Colonic mucosa (tissue), 4 donors: ENCODE measurements around the gene LHX3. TPM values are rescaled to one million over a fixed set of nuclear protein-coding genes. Genes with fewer than 3 reads are reported as not detected.
"Not testable (repeated sequence)": the region's sequence is repeated elsewhere in the genome, so short reads cannot be mapped to it uniquely, and the experiment has no call there.

Source experiments
- DNase-seq: peaks from one replicate; pipeline ENCODE4 v3.0.0-alpha.2; 2020
- H3K27ac ChIP-seq: fragments of 200-600 bp; one replicate; pipeline ENCODE4 v1.8.0; 2021
- H3K27me3 ChIP-seq: fragments of 200-600 bp; one replicate; pipeline ENCODE4 v1.8.0; 2021
- H3K36me3 ChIP-seq: fragments of 200-600 bp; one replicate; pipeline ENCODE4 v1.8.0; 2021
- H3K4me1 ChIP-seq: fragments of 200-600 bp; one replicate; pipeline ENCODE4 v1.8.0; 2021; ENCODE audit warnings: mild to moderate bottlenecking
- H3K4me3 ChIP-seq: fragments of 200-600 bp; one replicate; pipeline ENCODE4 v1.8.0; 2021
- H3K9ac ChIP-seq, 2 donors: one replicate each; pipeline ENCODE4 v1.7.0; 2013; ENCODE audit warnings: control low read depth in 2 of 2, low read depth in 2 of 2, low read length in 2 of 2
- H3K9me3 ChIP-seq: fragments of 200-600 bp; one replicate; pipeline ENCODE4 v1.8.0; 2021
- intact Hi-C: fragments of 100-400 bp; cut with DNase I; formaldehyde crosslinking; loops from one replicate; pipeline ENCODE4 v1.14.1; 2022
- total RNA-seq, 2 donors: library from RNA; stranded (reverse); fragmentation: NEBNext Ultra II Directional in 1 of 2; extraction: Animal tissue kit (Norgen Biotek cat#: 25700) in 1 of 2; gene quantifications; one replicate each; pipeline ENCODE4 v1.2.1, GENCODE V29; 2021
- TF ChIP-seq, protein P1 (sequence below): fragments of 200-600 bp; IDR thresholded peaks from one replicate; pipeline ENCODE4 v1.8.0; 2022; ENCODE audit warnings: antibody characterized with exemption, mild to moderate bottlenecking
- donor health status: healthy.
- donor health status: DM: no; HTN: no; CAD: no.
- donor health status: DM: no; HTN: no; CAD: no.

Gene LHX3
- total RNA-seq, 2 donors from 2014 or later: not detected

DNA sequence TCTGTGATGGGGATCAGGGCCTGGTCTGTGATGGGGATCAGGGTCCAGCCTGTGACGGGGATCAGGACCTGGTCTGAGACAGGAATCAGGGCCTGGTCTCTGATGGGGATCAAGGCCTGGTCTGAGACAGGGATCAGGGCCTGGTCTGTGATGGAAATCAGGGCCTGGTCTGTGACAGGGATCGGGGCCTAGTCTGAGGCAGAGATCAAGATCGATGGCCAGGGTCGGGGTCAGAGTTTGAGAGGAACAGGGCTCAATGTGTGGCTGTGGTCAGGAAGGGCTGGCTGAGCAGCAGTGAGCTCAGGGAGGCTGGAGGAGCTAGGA is 52.4 kb downstream of the LHX3 start:
- no peak overlapping the region for H3K27ac ChIP-seq
- no peak overlapping the region for H3K9ac ChIP-seq
- no peaks in the 10 kb centered on the region for H3K36me3 ChIP-seq
- H3K4me3 ChIP-seq: no peak overlapping the region
- H3K9me3 ChIP-seq: no peaks in the 10 kb centered on the region
- no peaks in the 10 kb centered on the region for H3K4me1 ChIP-seq
- DNase-seq: no peak
- peaks cover 6% of the 10 kb centered on the region for H3K27me3 ChIP-seq
- intact Hi-C loops: no loop called here
- TF ChIP-seq, protein P1, sequence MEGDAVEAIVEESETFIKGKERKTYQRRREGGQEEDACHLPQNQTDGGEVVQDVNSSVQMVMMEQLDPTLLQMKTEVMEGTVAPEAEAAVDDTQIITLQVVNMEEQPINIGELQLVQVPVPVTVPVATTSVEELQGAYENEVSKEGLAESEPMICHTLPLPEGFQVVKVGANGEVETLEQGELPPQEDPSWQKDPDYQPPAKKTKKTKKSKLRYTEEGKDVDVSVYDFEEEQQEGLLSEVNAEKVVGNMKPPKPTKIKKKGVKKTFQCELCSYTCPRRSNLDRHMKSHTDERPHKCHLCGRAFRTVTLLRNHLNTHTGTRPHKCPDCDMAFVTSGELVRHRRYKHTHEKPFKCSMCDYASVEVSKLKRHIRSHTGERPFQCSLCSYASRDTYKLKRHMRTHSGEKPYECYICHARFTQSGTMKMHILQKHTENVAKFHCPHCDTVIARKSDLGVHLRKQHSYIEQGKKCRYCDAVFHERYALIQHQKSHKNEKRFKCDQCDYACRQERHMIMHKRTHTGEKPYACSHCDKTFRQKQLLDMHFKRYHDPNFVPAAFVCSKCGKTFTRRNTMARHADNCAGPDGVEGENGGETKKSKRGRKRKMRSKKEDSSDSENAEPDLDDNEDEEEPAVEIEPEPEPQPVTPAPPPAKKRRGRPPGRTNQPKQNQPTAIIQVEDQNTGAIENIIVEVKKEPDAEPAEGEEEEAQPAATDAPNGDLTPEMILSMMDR: no peak

DNA sequence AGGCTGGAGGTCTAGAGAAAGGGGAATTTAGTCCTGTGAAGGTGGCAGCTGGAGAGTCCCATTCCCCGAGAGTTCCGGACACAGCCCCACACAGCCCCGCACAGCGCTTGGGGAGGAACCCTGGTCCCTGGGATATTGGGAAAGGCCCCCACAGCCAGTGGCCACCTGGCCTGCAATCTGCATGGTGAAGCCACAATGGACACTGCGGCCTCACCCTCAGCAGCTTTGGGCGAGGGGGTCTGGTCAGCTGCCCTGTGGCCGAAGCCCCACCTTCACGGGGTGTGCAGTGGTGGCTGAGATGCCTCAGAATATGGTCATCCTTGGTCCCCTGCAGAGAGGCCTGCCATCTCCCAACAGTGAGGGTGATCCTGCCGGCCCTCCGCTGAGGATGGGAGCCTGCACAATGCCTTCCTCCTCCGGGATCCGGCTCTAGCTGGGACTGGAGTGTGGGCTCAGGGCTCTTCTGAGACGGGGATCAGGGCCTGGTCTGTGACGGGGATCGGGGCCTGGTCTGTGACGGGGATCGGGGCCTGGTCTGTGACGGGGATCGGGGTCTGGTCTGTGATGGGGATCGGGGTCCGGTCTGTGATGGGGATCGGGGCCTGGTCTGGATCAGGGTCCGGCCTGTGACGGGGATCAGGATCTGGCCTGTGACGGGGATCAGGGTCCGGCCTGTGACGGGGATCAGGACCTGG is 52.9 kb downstream of the LHX3 start:
- H3K4me1 ChIP-seq: no peaks in the 10 kb centered on the region
- TF ChIP-seq, protein P1: no peak
- H3K36me3 ChIP-seq: no peaks in the 10 kb centered on the region
- peaks cover 6% of the 10 kb centered on the region for H3K27me3 ChIP-seq
- no peaks in the 10 kb centered on the region for H3K9me3 ChIP-seq
- DNase-seq: no peak
- intact Hi-C loops: no loop called here
- no peak overlapping the region for H3K9ac ChIP-seq
- H3K4me3 ChIP-seq: no peak overlapping the region
- no peak overlapping the region for H3K27ac ChIP-seq

DNA sequence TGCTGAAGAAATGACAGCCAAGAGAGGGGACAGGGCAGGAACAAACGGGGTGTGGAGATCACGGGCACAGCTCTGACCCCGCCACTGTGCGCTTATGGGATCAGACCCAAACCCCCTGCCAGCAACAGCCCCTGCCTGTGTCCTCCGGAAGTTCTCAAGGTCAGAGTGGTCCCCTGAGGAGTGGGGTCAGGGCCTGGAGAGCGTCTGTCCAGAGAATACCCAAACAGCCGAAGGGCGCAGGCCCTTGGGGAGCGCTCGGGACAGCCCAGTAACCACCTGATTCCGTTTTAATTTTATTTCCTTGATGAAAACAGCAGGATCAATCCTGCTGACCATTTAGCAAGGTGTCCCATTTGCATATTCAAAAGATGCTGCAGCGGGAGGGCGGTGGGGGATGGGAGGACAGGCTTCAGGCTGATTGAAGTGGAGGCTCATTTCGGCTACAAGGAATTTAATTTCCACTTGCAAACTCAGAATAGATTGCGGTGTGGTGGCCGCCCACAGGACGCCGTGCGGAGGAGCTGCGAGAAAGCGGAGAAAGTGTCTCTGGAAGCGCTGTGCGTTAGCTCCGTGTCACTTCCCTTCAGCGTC is 53.6 kb downstream of the LHX3 start:
- no peaks in the 10 kb centered on the region for H3K4me1 ChIP-seq
- H3K9me3 ChIP-seq: no peaks in the 10 kb centered on the region
- no peaks in the 10 kb centered on the region for H3K27me3 ChIP-seq
- no peak for DNase-seq
- no peak overlapping the region for H3K9ac ChIP-seq
- no peaks in the 10 kb centered on the region for H3K36me3 ChIP-seq
- intact Hi-C loops: no loop called here
- no peak overlapping the region for H3K27ac ChIP-seq
- TF ChIP-seq, protein P1: no peak
- H3K4me3 ChIP-seq: no peak overlapping the region

DNA sequence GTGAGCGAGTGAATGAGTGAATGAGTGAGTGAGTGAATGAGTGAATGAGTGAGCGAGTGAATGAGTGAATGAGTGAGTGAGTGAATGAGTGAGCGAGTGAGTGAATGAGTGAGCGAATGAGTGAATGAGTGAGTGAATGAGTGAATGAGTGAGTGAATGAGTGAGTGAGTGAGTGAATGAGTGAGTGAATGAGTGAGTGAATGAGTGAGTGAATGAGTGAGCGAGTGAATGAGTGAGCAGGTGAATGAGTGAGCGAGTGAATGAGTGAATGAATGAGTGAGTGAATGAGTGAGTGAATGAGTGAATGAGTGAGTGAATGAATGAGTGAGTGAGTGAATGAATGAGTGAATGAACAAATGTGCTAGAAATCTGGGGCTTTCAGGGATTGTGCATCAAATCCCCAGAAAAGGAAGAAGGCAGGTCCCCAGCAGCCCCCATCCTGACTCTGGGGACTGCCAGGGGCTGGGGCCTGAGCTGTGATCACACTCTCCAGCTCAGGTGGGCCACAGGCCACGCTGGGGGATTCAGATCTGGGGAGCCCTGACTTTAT is 54.2 kb downstream of the LHX3 start:
- H3K36me3 ChIP-seq, DNase-seq, H3K9ac ChIP-seq, H3K4me3 ChIP-seq, H3K9me3 ChIP-seq, H3K27ac ChIP-seq, intact Hi-C loops, H3K4me1 ChIP-seq, H3K27me3 ChIP-seq: not testable (repeated sequence)

DNA sequence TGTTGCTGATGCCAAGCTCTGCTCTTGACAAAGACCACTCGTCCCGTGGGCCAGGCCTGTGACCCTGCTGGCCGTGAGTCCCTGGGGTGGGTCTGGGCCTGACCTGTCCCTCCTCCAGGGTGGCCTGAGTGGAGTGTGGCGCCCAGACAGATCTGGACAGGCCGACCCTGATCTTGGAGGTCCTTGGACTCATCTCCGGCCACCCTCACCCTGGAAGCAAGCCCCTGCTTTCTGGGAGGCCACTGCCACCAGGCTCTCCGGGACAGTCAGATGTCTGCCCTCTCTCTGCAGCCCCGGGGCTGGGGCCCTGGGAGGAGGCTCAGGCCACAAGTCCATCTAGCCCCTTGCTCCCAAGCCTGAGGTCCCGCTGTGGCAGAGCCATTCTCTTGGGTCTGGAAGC is 55.1 kb downstream of the LHX3 start:
- TF ChIP-seq, protein P1: no peak
- intact Hi-C loops: no loop called here
- Histone ChIP-seq H3K36me3 (no peaks in the 10 kb centered on the region), H3K4me1 (no peaks in the 10 kb centered on the region), H3K27me3 (no peaks in the 10 kb centered on the region), H3K27ac (no peak overlapping the region), H3K4me3 (no peak overlapping the region), H3K9me3 (no peaks in the 10 kb centered on the region), H3K9ac (no peak overlapping the region)
- DNase-seq: no peak

DNA sequence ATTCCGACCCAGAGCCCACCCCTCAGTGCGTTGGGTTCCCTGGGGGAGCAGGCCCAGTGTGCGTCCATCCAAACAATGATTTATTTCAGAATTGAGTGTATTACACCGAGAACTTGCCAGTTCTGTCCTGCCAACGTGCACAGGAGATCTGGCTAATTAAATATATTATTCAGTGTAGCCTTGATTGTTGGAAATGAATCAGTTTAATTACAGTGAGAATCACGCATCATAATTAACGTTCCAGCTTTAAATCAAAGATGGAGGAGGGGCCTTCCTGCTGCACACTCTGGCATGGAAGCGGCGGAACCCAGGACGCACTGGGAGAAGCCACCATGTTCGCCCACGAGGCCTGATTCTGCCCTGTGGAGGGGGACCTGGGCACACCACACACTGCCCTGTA is 55.6 kb downstream of the LHX3 start:
- intact Hi-C loops: no loop called here
- TF ChIP-seq, protein P1: no peak
- Histone ChIP-seq H3K4me1 (no peaks in the 10 kb centered on the region), H3K27ac (no peak overlapping the region), H3K9me3 (no peaks in the 10 kb centered on the region), H3K27me3 (peaks cover 1% of the 10 kb centered on the region), H3K4me3 (no peak overlapping the region), H3K9ac (no peak overlapping the region), H3K36me3 (no peaks in the 10 kb centered on the region)
- DNase-seq: no peak
